HCT116 (cell line): ENCODE results near the gene TBC1D14. TPM values are rescaled to one million over a fixed set of nuclear protein-coding genes. Genes with fewer than 3 reads are reported as not detected.

Experiments
- ATAC-seq: fragments of 200-7000 bp; cut with Tn5 transposase; 2 replicates; pipeline ENCODE4 v1.9.1; 2020; ENCODE audit warnings: mild to moderate bottlenecking, moderate library complexity
- BruUV-seq: library from RNA; stranded (reverse); fragments of 400-500 nt; replicated peaks from 2 replicates; lab custom pipeline; 2021; lab: Mats Ljungman, UMichigan
- CTCF ChIA-PET: fragments of 300-600 bp; sonication (Branson Sonifier 250); formaldehyde crosslinking; loops from one replicate; lab custom pipeline; 2021; ENCODE audit warnings: antibody characterized with exemption; lab: Charles Lee
- POLR2A ChIA-PET: fragments of 300-600, 350-600 bp; sonication (Branson Sonifier 250); formaldehyde crosslinking; loops from one replicate; lab custom pipeline; 2021; ENCODE audit warnings: antibody characterized with exemption; lab: Charles Lee
- RAD21 ChIA-PET, 2 experiments: fragments of 300-600 bp; sonication (Branson Sonifier 250); formaldehyde crosslinking; loops; one replicate each; lab custom pipeline; 2023; ENCODE audit warnings: low total read pairs in 2 of 2; ENCODE audit not compliant: uncharacterized antibody in 2 of 2, unreplicated experiment in 2 of 2, low non-redundant PET in 1 of 2; lab: Charles Lee
- DNase-seq: peaks from one replicate; pipeline ENCODE4 v3.0.0-alpha.2; 2010; ENCODE audit warnings: low read depth, low spot score
- H2AFZ ChIP-seq: fragments of 200-600 bp; shearing (Covaris generic), sonication (generic); 2 replicates; pipeline ENCODE4 v1.6.1; 2017; ENCODE audit warnings: low read depth, mixed run types, mixed read lengths, antibody characterized with exemption, low read length; ENCODE audit not compliant: poor library complexity, severe bottlenecking
- H3K27ac ChIP-seq: 2 replicates; pipeline ENCODE4 v1.5.1; 2012; ENCODE audit warnings: low read depth, low read length
- H3K27me3 ChIP-seq: fragments of 200-600 bp; sonication (generic); 2 replicates; pipeline ENCODE4 v1.6.1; 2016; ENCODE audit warnings: mixed run types, low read length, mixed read lengths; ENCODE audit not compliant: insufficient read depth
- H3K36me3 ChIP-seq, 2 experiments: fragments of 200-500 bp in 1 of 2; fragments of 200-600 bp in 1 of 2; sonication (Bioruptor generic) in 1 of 2; sonication (generic) in 1 of 2; 2 replicates each; pipeline versions ENCODE4 v1.5.1 to v1.6.1; 2014 to 2016; ENCODE audit warnings: low read length in 2 of 2, inconsistent platforms in 1 of 2, mixed read lengths in 1 of 2, mixed run types in 1 of 2; ENCODE audit not compliant: insufficient read depth in 2 of 2, control insufficient read depth in 1 of 2
- H3K4me1 ChIP-seq, 2 experiments: fragments of 200-600 bp in 1 of 2; sonication (generic) in 1 of 2; 2 replicates each; pipeline versions ENCODE4 v1.5.1 to v1.6.1; 2012 to 2017; ENCODE audit warnings: low read length in 2 of 2, inconsistent platforms in 1 of 2, mild to moderate bottlenecking in 1 of 2, mixed read lengths in 1 of 2, mixed run types in 1 of 2, moderate library complexity in 1 of 2; ENCODE audit not compliant: insufficient read depth in 2 of 2, control insufficient read depth in 1 of 2
- H3K4me2 ChIP-seq: fragments of 200-600 bp; sonication (generic); 2 replicates; pipeline ENCODE4 v1.6.1; 2017; ENCODE audit warnings: mixed run types, low read length, mixed read lengths
- H3K4me3 ChIP-seq, 2 experiments: fragments of 200-600 bp in 1 of 2; sonication (generic) in 1 of 2; replicated peaks in 1 of 2; 2 replicates each; pipeline ENCODE4 v1.5.1; 2011 to 2016; ENCODE audit warnings: low read length in 2 of 2, control low read depth in 1 of 2, low read depth in 1 of 2, mild to moderate bottlenecking in 1 of 2, mixed read lengths in 1 of 2, mixed run types in 1 of 2
- H3K79me2 ChIP-seq: fragments of 200-600 bp; sonication (generic); 2 replicates; pipeline ENCODE4 v1.6.1; 2017; ENCODE audit warnings: mild to moderate bottlenecking, mixed run types, low read length, moderate library complexity, mixed read lengths; ENCODE audit not compliant: insufficient read depth
- H3K9ac ChIP-seq: fragments of 200-600 bp; sonication (generic); 2 replicates; pipeline ENCODE4 v1.6.1; 2016; ENCODE audit warnings: low read length, mixed read lengths
- H3K9me2 ChIP-seq: fragments of 200-600 bp; sonication (generic), shearing (Covaris generic); 2 replicates; pipeline ENCODE4 v1.6.1; 2017; ENCODE audit warnings: mixed run types, mild to moderate bottlenecking, moderate library complexity; ENCODE audit not compliant: insufficient read depth
- H3K9me3 ChIP-seq, 2 experiments: fragments of 200-500 bp in 1 of 2; fragments of 200-600 bp in 1 of 2; sonication (Bioruptor generic) in 1 of 2; sonication (generic) in 1 of 2; 2 replicates each; pipeline ENCODE4 v1.6.1; 2014 to 2017; ENCODE audit warnings: low read length in 2 of 2, mixed read lengths in 2 of 2, inconsistent platforms in 1 of 2, low read depth in 1 of 2, mild to moderate bottlenecking in 1 of 2, mixed run types in 1 of 2, moderate library complexity in 1 of 2; ENCODE audit not compliant: control insufficient read depth in 1 of 2, insufficient read depth in 1 of 2
- H4K20me1 ChIP-seq: fragments of 200-600 bp; sonication (generic), shearing (Covaris generic); 2 replicates; pipeline ENCODE4 v1.6.1; 2017; ENCODE audit warnings: mixed run types, mild to moderate bottlenecking, moderate library complexity; ENCODE audit not compliant: insufficient read depth
- ATF3 ChIP-seq: IDR thresholded peaks from 2 replicates; pipeline ENCODE4 v1.6.1; 2012
- CBX3 ChIP-seq: IDR thresholded peaks from 2 replicates; pipeline ENCODE4 v1.6.1; 2012; ENCODE audit warnings: low read depth
- CEBPB ChIP-seq: IDR thresholded peaks from 2 replicates; pipeline ENCODE4 v1.6.1; 2012; ENCODE audit warnings: low read depth
- EZH2phosphoT487 ChIP-seq: fragments of 200-600 bp; IDR thresholded peaks from 2 replicates; pipeline ENCODE4 v1.6.1; 2018; ENCODE audit warnings: antibody characterized with exemption, borderline replicate concordance
- MAX ChIP-seq: IDR thresholded peaks from 2 replicates; pipeline ENCODE4 v1.6.1; 2012
- SIN3A ChIP-seq: IDR thresholded peaks from 2 replicates; pipeline ENCODE4 v1.6.1; 2012; ENCODE audit warnings: low read depth
- SRF ChIP-seq: IDR thresholded peaks from 2 replicates; pipeline ENCODE4 v1.6.1; 2012; ENCODE audit warnings: low read depth
- YY1 ChIP-seq: IDR thresholded peaks from 2 replicates; pipeline ENCODE4 v1.6.1; 2011; ENCODE audit warnings: low read length, low read depth, moderate library complexity, mild to moderate bottlenecking; ENCODE audit not compliant: insufficient replicate concordance; ENCODE audit errors: extremely low read depth
- ZBTB33 ChIP-seq: IDR thresholded peaks from 2 replicates; pipeline ENCODE4 v1.6.1; 2011; ENCODE audit warnings: mild to moderate bottlenecking, low read length, moderate library complexity; ENCODE audit not compliant: insufficient replicate concordance; ENCODE audit errors: extremely low read depth
- ZFX ChIP-seq: fragments of 450-650 bp; IDR thresholded peaks from 2 replicates; pipeline ENCODE4 v1.6.1; 2017
- intact Hi-C: fragments of 100-400 bp; cut with micrococcal nuclease; formaldehyde crosslinking; loops from 2 replicates; pipeline ENCODE4 v1.10.0; 2022
- total RNA-seq: library from RNA; stranded (reverse); gene quantifications from one replicate; pipeline ENCODE4 v1.2.1, GENCODE V29; 2021; ENCODE audit not compliant: unreplicated experiment

TBC1D14 gene
- total RNA-seq, 1 experiment from 2014 or later = 62.9 TPM

- H3K9ac ChIP-seq = no peak overlapping the region
- ChIA-PET POLR2A (no interaction called here), RAD21 (no interaction called here), CTCF (interaction anchor here (1.0 kb wide), 1 partner anchor 39 kb away, joined by 3 read pairs; no protein-coding TSS in a partner anchor)
- no peaks in the 10 kb centered on the region for H3K9me2 ChIP-seq
- no peak overlapping the region for H3K27ac ChIP-seq
- H3K36me3 ChIP-seq = no peaks in the 10 kb centered on the region
- no peak overlapping the region for H3K4me3 ChIP-seq
- DNase-seq = no peak
- intact Hi-C loops = no loop called here
- H3K4me1 ChIP-seq = peaks cover 35 to 56% of the 10 kb centered on the region in 2 experiments
- H4K20me1 ChIP-seq = no peaks in the 10 kb centered on the region
- peaks cover 28% of the 10 kb centered on the region for H3K79me2 ChIP-seq
- no peak overlapping the region for H3K4me2 ChIP-seq
- TF ChIP-seq CEBPB = no peak
- TF ChIP-seq, all 23 proteins: peak for 0
- BruUV-seq = no TSS peak
- H3K27me3 ChIP-seq = no peaks in the 10 kb centered on the region
- no peaks in the 10 kb centered on the region for H3K9me3 ChIP-seq
- no peak overlapping the region for H2AFZ ChIP-seq
- ATAC-seq = no peak
Measured at GRCh38 chr4:6912441-6912840, 2.8 kb downstream of the TBC1D14 start.

- ChIA-PET CTCF (no interaction called here), POLR2A (interaction anchor here (0.7 kb wide), 1 partner anchor 86 kb away, joined by 3 read pairs; no protein-coding TSS in a partner anchor), RAD21 (no interaction called here)
- H3K27me3 ChIP-seq = no peaks in the 10 kb centered on the region
- H3K79me2 ChIP-seq = peaks cover 34% of the 10 kb centered on the region
- ATAC-seq = no peak
- H4K20me1 ChIP-seq = no peaks in the 10 kb centered on the region
- H3K27ac ChIP-seq = no peak overlapping the region
- H3K9me2 ChIP-seq = no peaks in the 10 kb centered on the region
- no TSS peak for BruUV-seq
- H3K9ac ChIP-seq = no peak overlapping the region
- no peaks in the 10 kb centered on the region for H3K36me3 ChIP-seq
- no peak for TF ChIP-seq SIN3A
- TF ChIP-seq MAX = no peak
- TF ChIP-seq ZBTB33 = no peak
- no peak for TF ChIP-seq CEBPB
- no peak for TF ChIP-seq ATF3
- TF ChIP-seq SRF = no peak
- TF ChIP-seq ZFX = no peak
- no peak for TF ChIP-seq YY1
- TF ChIP-seq CBX3 = no peak
- no peak for TF ChIP-seq EZH2phosphoT487
- no peaks in the 10 kb centered on the region for H3K9me3 ChIP-seq
- no peak overlapping the region for H2AFZ ChIP-seq
- intact Hi-C loops = no loop called here
- no peak for DNase-seq
- H3K4me1 ChIP-seq = peaks cover 35 to 56% of the 10 kb centered on the region in 2 experiments
- no peak overlapping the region for H3K4me3 ChIP-seq
- no peak overlapping the region for H3K4me2 ChIP-seq
Measured at GRCh38 chr4:6913350-6913905, 3.8 kb downstream of the TBC1D14 start.
